HG03469 (cell line): ENCODE results near the gene SSH2.

Source experiments
- ATAC-seq: cut with Tn5 transposase; IDR thresholded peaks from one replicate; pipeline ENCODE4 v1.9.1; 2021; ENCODE audit warnings: mild to moderate bottlenecking, moderate library complexity, moderate number of reproducible peaks; ENCODE audit not compliant: unreplicated experiment

The SSH2 gene

GRCh38 chr17:29594519-29595090 is 335.4 kb downstream of the SSH2 start:
- ATAC-seq = no peak

GRCh38 chr17:29593591-29594518 is 336.2 kb downstream of the SSH2 start:
- no peak for ATAC-seq

GRCh38 chr17:29592850-29593551 is 337.0 kb downstream of the SSH2 start, which contains the start of gene ANKRD13B:
ANKRD13B (plus strand) TSS chr17:29593132; CDS start chr17:29593622, 490 bp downstream.
- no peak for ATAC-seq

GRCh38 chr17:29591737-29592608 is 338.1 kb downstream of the SSH2 start:
- ATAC-seq = no peak

GRCh38 chr17:29591146-29591736 is 338.8 kb downstream of the SSH2 start:
- ATAC-seq = no peak

GRCh38 chr17:29590411-29591145 is 339.4 kb downstream of the SSH2 start:
- no peak for ATAC-seq

- ATAC-seq = no peak
These were observed 340.3 kb downstream of the SSH2 start, which contains the start of gene GIT1 for GRCh38 chr17:29589524-29590410. GIT1 (minus strand) TSS chr17:29589648; CDS start chr17:29589378, 270 bp downstream.

- ATAC-seq = no peak
These were observed 341.2 kb downstream of the SSH2 start for GRCh38 chr17:29588562-29589411.

GRCh38 chr17:29588017-29588561 is 341.9 kb downstream of the SSH2 start:
- ATAC-seq = no peak

- no peak for ATAC-seq
These were observed 342.4 kb downstream of the SSH2 start for GRCh38 chr17:29587591-29587990.

- no peak for ATAC-seq
These were observed 343.2 kb downstream of the SSH2 start for GRCh38 chr17:29586676-29587469.

- ATAC-seq = no peak
These were observed 344.8 kb downstream of the SSH2 start for GRCh38 chr17:29585080-29585751.

- no peak for ATAC-seq
These were observed 345.5 kb downstream of the SSH2 start for GRCh38 chr17:29584452-29585079.

- ATAC-seq = no peak
These were observed 346.4 kb downstream of the SSH2 start for GRCh38 chr17:29583324-29584248.
